Rectal smooth muscle tissue (tissue), 1 donor: ENCODE results near the gene DSCAML1.

ENCODE experiments used
- H3K27ac ChIP-seq: one replicate; pipeline ENCODE4 v1.7.0; 2013; ENCODE audit warnings: low read depth, low read length, inconsistent platforms
- H3K27me3 ChIP-seq: one replicate; pipeline ENCODE4 v1.7.0; 2013; ENCODE audit warnings: low read length; ENCODE audit not compliant: control insufficient read depth, insufficient read depth
- H3K36me3 ChIP-seq: one replicate; pipeline ENCODE4 v1.7.0; 2013; ENCODE audit warnings: low read length; ENCODE audit not compliant: control insufficient read depth, insufficient read depth
- H3K4me1 ChIP-seq: one replicate; pipeline ENCODE4 v1.7.0; 2013; ENCODE audit warnings: low read length; ENCODE audit not compliant: control insufficient read depth, insufficient read depth
- H3K4me3 ChIP-seq: one replicate; pipeline ENCODE4 v1.7.0; 2013; ENCODE audit warnings: low read length
- H3K9ac ChIP-seq: one replicate; pipeline ENCODE4 v1.7.0; 2013; ENCODE audit warnings: low read length

DSCAML1 gene

GRCh38 chr11:117391181-117391580, 405.8 kb downstream of the DSCAML1 start:
- Histone ChIP-seq H3K27me3 (no peaks in the 10 kb centered on the region), H3K27ac (no peak overlapping the region), H3K36me3 (peaks cover 40% of the 10 kb centered on the region), H3K4me3 (no peak overlapping the region), H3K9ac (no peak overlapping the region), H3K4me1 (no peaks in the 10 kb centered on the region)

GRCh38 chr11:117390743-117391142, 406.3 kb downstream of the DSCAML1 start:
- Histone ChIP-seq H3K27me3 (no peaks in the 10 kb centered on the region), H3K4me3 (no peak overlapping the region), H3K27ac (no peak overlapping the region), H3K36me3 (peaks cover 38% of the 10 kb centered on the region), H3K4me1 (no peaks in the 10 kb centered on the region), H3K9ac (no peak overlapping the region)

GRCh38 chr11:117387992-117388755, 408.8 kb downstream of the DSCAML1 start:
- Histone ChIP-seq H3K9ac (no peak overlapping the region), H3K27me3 (no peaks in the 10 kb centered on the region), H3K36me3 (peaks cover 29% of the 10 kb centered on the region), H3K4me1 (no peaks in the 10 kb centered on the region), H3K27ac (no peak overlapping the region), H3K4me3 (no peak overlapping the region)

- Histone ChIP-seq H3K27ac (no peak overlapping the region), H3K36me3 (peaks cover 18% of the 10 kb centered on the region)
These were observed 411.1 kb downstream of the DSCAML1 start for GRCh38 chr11:117385906-117386305.

GRCh38 chr11:117385471-117385870, 411.5 kb downstream of the DSCAML1 start:
- Histone ChIP-seq H3K27me3 (no peaks in the 10 kb centered on the region), H3K36me3 (peaks cover 20% of the 10 kb centered on the region), H3K4me1 (no peaks in the 10 kb centered on the region), H3K4me3 (no peak overlapping the region), H3K27ac (no peak overlapping the region), H3K9ac (no peak overlapping the region)

More at GRCh38 chr11:117385906-117386305, 411.1 kb downstream of the DSCAML1 start:
- Histone ChIP-seq H3K9ac (no peak overlapping the region), H3K4me3 (no peak overlapping the region), H3K4me1 (no peaks in the 10 kb centered on the region), H3K27me3 (no peaks in the 10 kb centered on the region)

GRCh38 chr11:117384045-117384444, 413.0 kb downstream of the DSCAML1 start:
- Histone ChIP-seq H3K4me1 (no peaks in the 10 kb centered on the region), H3K4me3 (no peak overlapping the region), H3K36me3 (peaks cover 22% of the 10 kb centered on the region), H3K9ac (no peak overlapping the region), H3K27me3 (no peaks in the 10 kb centered on the region), H3K27ac (no peak overlapping the region)

- Histone ChIP-seq H3K36me3 (peaks cover 17% of the 10 kb centered on the region), H3K27me3 (no peaks in the 10 kb centered on the region), H3K4me3 (no peak overlapping the region), H3K4me1 (no peaks in the 10 kb centered on the region), H3K27ac (no peak overlapping the region), H3K9ac (no peak overlapping the region)
These were observed 414.3 kb downstream of the DSCAML1 start for GRCh38 chr11:117382746-117383145.

GRCh38 chr11:117381481-117382387, 415.3 kb downstream of the DSCAML1 start:
- Histone ChIP-seq H3K36me3 (peaks cover 16% of the 10 kb centered on the region), H3K4me3 (no peak overlapping the region), H3K4me1 (no peaks in the 10 kb centered on the region), H3K9ac (no peak overlapping the region), H3K27me3 (no peaks in the 10 kb centered on the region), H3K27ac (no peak overlapping the region)

- H3K36me3 ChIP-seq, result peaks cover 22% of the 10 kb centered on the region
These were observed 416.3 kb downstream of the DSCAML1 start for GRCh38 chr11:117380676-117381075.

GRCh38 chr11:117378976-117379865, 417.8 kb downstream of the DSCAML1 start:
- no peak overlapping the region for H3K27ac ChIP-seq
- H3K9ac ChIP-seq, result no peak overlapping the region
- no peaks in the 10 kb centered on the region for H3K4me1 ChIP-seq
- H3K27me3 ChIP-seq, result no peaks in the 10 kb centered on the region
- H3K4me3 ChIP-seq, result no peak overlapping the region
- H3K36me3 ChIP-seq, result peaks cover 25% of the 10 kb centered on the region

More at GRCh38 chr11:117380676-117381075, 416.3 kb downstream of the DSCAML1 start:
- Histone ChIP-seq H3K27ac (no peak overlapping the region), H3K27me3 (no peaks in the 10 kb centered on the region), H3K9ac (no peak overlapping the region), H3K4me3 (no peak overlapping the region), H3K4me1 (no peaks in the 10 kb centered on the region)
